HFF-Myc (cell line): ENCODE results near the gene KCNK18.

Experiments used
- DNase-seq: peaks from one replicate; pipeline ENCODE4 v3.0.0-alpha.2; 2011; ENCODE audit warnings: low read depth; ENCODE audit errors: extremely low read depth
- H3K4me3 ChIP-seq: replicated peaks from 2 replicates; pipeline ENCODE4 v1.5.1; 2011; ENCODE audit warnings: low read depth, mild to moderate bottlenecking, control low read depth, low read length
- CTCF ChIP-seq: IDR thresholded peaks from 2 replicates; pipeline ENCODE4 v1.5.1; 2012; ENCODE audit warnings: mild to moderate bottlenecking, low read depth, low read length, control low read depth; ENCODE audit errors: missing control alignments

Gene KCNK18

GRCh38 chr10:117186832-117187615 lies 10.3 kb upstream of the KCNK18 start:
- H3K4me3 ChIP-seq: no peak overlapping the region
- DNase-seq: peak; percentile 46
- no peak for TF ChIP-seq CTCF

GRCh38 chr10:117188371-117188770 lies 8.9 kb upstream of the KCNK18 start:
- TF ChIP-seq CTCF: no peak
- H3K4me3 ChIP-seq: no peak overlapping the region
- peak; percentile 30 for DNase-seq

- no peak overlapping the region for H3K4me3 ChIP-seq
- DNase-seq: no peak
- TF ChIP-seq CTCF: no peak
Measured at GRCh38 chr10:117189557-117189956, 7.7 kb upstream of the KCNK18 start.

GRCh38 chr10:117198088-117198487 lies 799 bp downstream of the KCNK18 start:
- TF ChIP-seq CTCF: no peak
- no peak for DNase-seq
- no peak overlapping the region for H3K4me3 ChIP-seq

GRCh38 chr10:117201826-117202225 lies 4.5 kb downstream of the KCNK18 start:
- TF ChIP-seq CTCF: no peak
- H3K4me3 ChIP-seq: no peak overlapping the region

GRCh38 chr10:117204316-117204715 lies 7.0 kb downstream of the KCNK18 start:
- no peak for TF ChIP-seq CTCF
- no peak overlapping the region for H3K4me3 ChIP-seq
- no peak for DNase-seq

More at GRCh38 chr10:117201826-117202225, 4.5 kb downstream of the KCNK18 start:
- no peak for DNase-seq

- DNase-seq: no peak
- H3K4me3 ChIP-seq: no peak overlapping the region
- TF ChIP-seq CTCF: no peak
Measured at GRCh38 chr10:117212176-117212575, 14.9 kb downstream of the KCNK18 start.
